GM12891 (cell line): ENCODE results near the gene MTM1.
A peak's percentile ranks its signal among the peaks of the same experiment; 100 is the strongest.

Experiments used
- DNase-seq: peaks from one replicate; pipeline ENCODE4 v3.0.0; 2011; ENCODE audit warnings: low spot score; ENCODE audit not compliant: insufficient read length
- FAIRE-seq: peaks from 2 replicates; lab custom pipeline; 2011; peaks lifted over from hg19 to GRCh38; lab: Jason Lieb, UNC
- PAX5 ChIP-seq: IDR thresholded peaks from 2 replicates; pipeline ENCODE4 v1.6.1; 2011; ENCODE audit warnings: low read length, moderate library complexity, mild to moderate bottlenecking; ENCODE audit not compliant: insufficient read depth, severe bottlenecking
- POLR2A ChIP-seq: IDR thresholded peaks from 2 replicates; pipeline ENCODE4 v1.6.1; 2011; ENCODE audit warnings: low read depth, low read length, control low read depth
- POLR2AphosphoS5 ChIP-seq: IDR thresholded peaks from 2 replicates; pipeline ENCODE4 v1.6.1; 2011; ENCODE audit warnings: low read depth, low read length, control low read depth
- POU2F2 ChIP-seq: IDR thresholded peaks from 2 replicates; pipeline ENCODE4 v1.6.1; 2011; ENCODE audit warnings: low read depth, mild to moderate bottlenecking, control low read depth, low read length, moderate library complexity
- SPI1 ChIP-seq: IDR thresholded peaks from 2 replicates; pipeline ENCODE4 v1.6.1; 2011; ENCODE audit warnings: low read depth, low read length, control low read depth
- TAF1 ChIP-seq: IDR thresholded peaks from 2 replicates; pipeline ENCODE4 v1.6.1; 2011; ENCODE audit warnings: low read depth, low read length, control low read depth

Gene MTM1

GRCh38 chrX:150616179-150616862 is 47.9 kb downstream of the MTM1 start:
- DNase-seq, result no peak
- FAIRE-seq, result peak; percentile 43
- TF ChIP-seq SPI1, result no peak
- no peak for TF ChIP-seq POLR2AphosphoS5
- no peak for TF ChIP-seq POU2F2
- no peak for TF ChIP-seq TAF1
- TF ChIP-seq POLR2A, result no peak
- TF ChIP-seq PAX5, result no peak

- peak; percentile 5 for FAIRE-seq
- no peak for TF ChIP-seq PAX5
- TF ChIP-seq POU2F2, result no peak
- no peak for TF ChIP-seq POLR2AphosphoS5
- no peak for TF ChIP-seq POLR2A
- DNase-seq, result no peak
These were observed 48.4 kb downstream of the MTM1 start for GRCh38 chrX:150616863-150617198.

- FAIRE-seq, result no peak
- no peak for DNase-seq
- TF ChIP-seq SPI1, result no peak
- no peak for TF ChIP-seq POLR2AphosphoS5
- TF ChIP-seq POU2F2, result no peak
- TF ChIP-seq TAF1, result no peak
- no peak for TF ChIP-seq PAX5
- TF ChIP-seq POLR2A, result no peak
These were observed 53.2 kb downstream of the MTM1 start for GRCh38 chrX:150621652-150622051.

GRCh38 chrX:150623583-150623982 is 55.2 kb downstream of the MTM1 start:
- TF ChIP-seq PAX5 (no peak), SPI1 (no peak), POLR2AphosphoS5 (no peak), POU2F2 (no peak), TAF1 (no peak), POLR2A (no peak)
- FAIRE-seq (no peak), DNase-seq (no peak)

- no peak for TF ChIP-seq POU2F2
- no peak for TF ChIP-seq TAF1
- no peak for TF ChIP-seq SPI1
- TF ChIP-seq PAX5, result no peak
- TF ChIP-seq POLR2AphosphoS5, result no peak
- no peak for TF ChIP-seq POLR2A
- FAIRE-seq, result no peak
- DNase-seq, result no peak
These were observed 56.7 kb downstream of the MTM1 start for GRCh38 chrX:150625097-150625496.

GRCh38 chrX:150625875-150626274 is 57.5 kb downstream of the MTM1 start:
- TF ChIP-seq SPI1, result no peak
- TF ChIP-seq PAX5, result no peak
- no peak for TF ChIP-seq POLR2AphosphoS5
- no peak for TF ChIP-seq TAF1
- no peak for TF ChIP-seq POU2F2
- no peak for TF ChIP-seq POLR2A
- DNase-seq (no peak), FAIRE-seq (no peak)

- FAIRE-seq, result peak; percentile 50
- no peak for TF ChIP-seq POLR2A
- no peak for TF ChIP-seq POU2F2
- TF ChIP-seq TAF1, result no peak
- no peak for TF ChIP-seq POLR2AphosphoS5
- TF ChIP-seq SPI1, result no peak
- TF ChIP-seq PAX5, result no peak
- no peak for DNase-seq
These were observed 59.5 kb downstream of the MTM1 start for GRCh38 chrX:150627957-150628356.

GRCh38 chrX:150635952-150636351 is 67.5 kb downstream of the MTM1 start:
- DNase-seq (no peak), FAIRE-seq (no peak)
- no peak for TF ChIP-seq SPI1
- TF ChIP-seq POLR2A, result no peak
- no peak for TF ChIP-seq POLR2AphosphoS5
- TF ChIP-seq PAX5, result no peak
- TF ChIP-seq POU2F2, result no peak
- no peak for TF ChIP-seq TAF1

GRCh38 chrX:150642423-150642822 is 74.0 kb downstream of the MTM1 start:
- FAIRE-seq (no peak), DNase-seq (no peak)
- TF ChIP-seq POU2F2, result no peak
- no peak for TF ChIP-seq PAX5
- TF ChIP-seq POLR2A, result no peak
- TF ChIP-seq SPI1, result no peak

- no peak for TF ChIP-seq POU2F2
- no peak for TF ChIP-seq SPI1
- TF ChIP-seq POLR2AphosphoS5, result no peak
- no peak for TF ChIP-seq PAX5
- TF ChIP-seq POLR2A, result no peak
- no peak for TF ChIP-seq TAF1
- no peak for FAIRE-seq
- DNase-seq, result no peak
These were observed 74.8 kb downstream of the MTM1 start for GRCh38 chrX:150643271-150643670.
